ENCODE results near the gene ODAD4.
A peak's percentile ranks its signal among the peaks of the same experiment; 100 is the strongest.

ODAD4 gene, protein sequence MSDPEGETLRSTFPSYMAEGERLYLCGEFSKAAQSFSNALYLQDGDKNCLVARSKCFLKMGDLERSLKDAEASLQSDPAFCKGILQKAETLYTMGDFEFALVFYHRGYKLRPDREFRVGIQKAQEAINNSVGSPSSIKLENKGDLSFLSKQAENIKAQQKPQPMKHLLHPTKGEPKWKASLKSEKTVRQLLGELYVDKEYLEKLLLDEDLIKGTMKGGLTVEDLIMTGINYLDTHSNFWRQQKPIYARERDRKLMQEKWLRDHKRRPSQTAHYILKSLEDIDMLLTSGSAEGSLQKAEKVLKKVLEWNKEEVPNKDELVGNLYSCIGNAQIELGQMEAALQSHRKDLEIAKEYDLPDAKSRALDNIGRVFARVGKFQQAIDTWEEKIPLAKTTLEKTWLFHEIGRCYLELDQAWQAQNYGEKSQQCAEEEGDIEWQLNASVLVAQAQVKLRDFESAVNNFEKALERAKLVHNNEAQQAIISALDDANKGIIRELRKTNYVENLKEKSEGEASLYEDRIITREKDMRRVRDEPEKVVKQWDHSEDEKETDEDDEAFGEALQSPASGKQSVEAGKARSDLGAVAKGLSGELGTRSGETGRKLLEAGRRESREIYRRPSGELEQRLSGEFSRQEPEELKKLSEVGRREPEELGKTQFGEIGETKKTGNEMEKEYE

DNA sequence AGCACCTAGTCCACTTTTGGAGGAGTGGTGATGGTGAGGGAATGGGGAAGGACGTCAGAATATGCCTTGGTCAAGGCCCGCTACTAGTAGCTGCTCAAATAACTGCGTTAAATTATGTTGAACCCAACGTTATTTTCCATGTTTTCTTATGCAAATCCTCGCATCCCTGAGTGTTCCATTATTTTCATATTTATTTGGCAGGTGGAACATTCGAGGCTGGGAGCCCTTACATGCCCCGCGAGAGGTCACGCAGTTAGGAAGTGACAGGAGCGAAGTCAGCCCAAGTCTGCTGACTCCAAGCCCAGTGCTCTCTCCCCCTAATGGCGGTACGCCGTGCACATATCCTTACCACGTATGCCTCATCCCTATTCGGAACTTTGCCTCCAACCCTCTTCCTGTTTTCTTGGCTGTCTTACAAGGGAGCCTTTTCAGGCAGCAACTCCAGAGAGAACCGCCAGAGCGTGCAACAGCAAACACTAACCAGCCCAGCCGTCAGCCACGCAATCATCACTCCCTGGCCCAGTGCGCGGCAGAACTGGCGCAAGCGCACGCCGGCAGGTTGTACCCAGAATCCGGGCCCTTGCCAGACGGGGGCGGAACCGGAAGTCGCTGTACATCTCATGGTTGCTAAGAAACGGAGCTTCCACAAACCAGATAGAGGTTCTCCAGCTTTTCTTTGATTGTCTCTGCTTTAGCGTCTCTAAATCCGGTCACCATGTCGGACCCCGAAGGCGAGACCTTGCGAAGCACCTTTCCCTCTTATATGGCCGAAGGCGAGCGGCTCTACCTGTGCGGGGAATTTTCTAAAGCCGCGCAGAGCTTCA lies at the start of gene ODAD4:
ODAD4 (plus strand) TSS at position 609 of the 824 bp plus-strand sequence; CDS start at position 716, 107 bp downstream.
- H3K4me3 ChIP-seq (ENCODE audit: low read depth, low read length): peak within 1 kb of the TSS; percentile 66
- DNase-seq (ENCODE audit: low read depth): peak; percentile 98
- TF ChIP-seq, protein P1, sequence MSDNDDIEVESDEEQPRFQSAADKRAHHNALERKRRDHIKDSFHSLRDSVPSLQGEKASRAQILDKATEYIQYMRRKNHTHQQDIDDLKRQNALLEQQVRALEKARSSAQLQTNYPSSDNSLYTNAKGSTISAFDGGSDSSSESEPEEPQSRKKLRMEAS (IDR thresholded peaks at IDR 0.05; ENCODE audit: low read depth, low read length): peak; percentile 73
- TF ChIP-seq MYC (IDR thresholded peaks at IDR 0.05; ENCODE audit: low read depth, low read length): no peak; the same call in 1 of the 2 replicates
- TF ChIP-seq POLR2A (IDR thresholded peaks at IDR 0.05; ENCODE audit: extremely low read depth, insufficient read length): peak; percentile 86
- TF ChIP-seq, protein P2, sequence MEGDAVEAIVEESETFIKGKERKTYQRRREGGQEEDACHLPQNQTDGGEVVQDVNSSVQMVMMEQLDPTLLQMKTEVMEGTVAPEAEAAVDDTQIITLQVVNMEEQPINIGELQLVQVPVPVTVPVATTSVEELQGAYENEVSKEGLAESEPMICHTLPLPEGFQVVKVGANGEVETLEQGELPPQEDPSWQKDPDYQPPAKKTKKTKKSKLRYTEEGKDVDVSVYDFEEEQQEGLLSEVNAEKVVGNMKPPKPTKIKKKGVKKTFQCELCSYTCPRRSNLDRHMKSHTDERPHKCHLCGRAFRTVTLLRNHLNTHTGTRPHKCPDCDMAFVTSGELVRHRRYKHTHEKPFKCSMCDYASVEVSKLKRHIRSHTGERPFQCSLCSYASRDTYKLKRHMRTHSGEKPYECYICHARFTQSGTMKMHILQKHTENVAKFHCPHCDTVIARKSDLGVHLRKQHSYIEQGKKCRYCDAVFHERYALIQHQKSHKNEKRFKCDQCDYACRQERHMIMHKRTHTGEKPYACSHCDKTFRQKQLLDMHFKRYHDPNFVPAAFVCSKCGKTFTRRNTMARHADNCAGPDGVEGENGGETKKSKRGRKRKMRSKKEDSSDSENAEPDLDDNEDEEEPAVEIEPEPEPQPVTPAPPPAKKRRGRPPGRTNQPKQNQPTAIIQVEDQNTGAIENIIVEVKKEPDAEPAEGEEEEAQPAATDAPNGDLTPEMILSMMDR (IDR thresholded peaks at IDR 0.05; ENCODE audit: low read depth, low read length): peak; percentile 31

DNA sequence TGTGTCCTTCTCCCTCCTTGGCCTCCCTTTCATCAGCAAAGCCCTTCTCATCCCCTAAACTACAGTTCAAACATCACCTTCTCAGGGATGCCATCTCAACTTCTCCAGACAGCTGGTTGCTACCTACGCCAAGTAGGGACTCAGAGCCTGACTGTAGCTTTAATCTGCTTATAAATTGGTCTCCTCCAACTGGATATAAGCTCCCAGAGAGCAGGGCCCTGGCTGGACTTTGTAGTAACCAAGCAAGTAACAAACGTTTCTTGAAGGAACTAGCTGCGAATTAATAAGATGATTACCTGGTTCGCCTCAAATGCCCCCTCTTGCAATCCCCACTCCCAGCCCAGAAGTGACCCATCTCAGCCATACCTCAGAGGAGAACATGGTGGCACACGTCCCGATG lies 47.7 kb upstream of the ODAD4 start:
- DNase-seq (ENCODE audit: low read depth): no peak
- TF ChIP-seq POLR2A (IDR thresholded peaks at IDR 0.05; ENCODE audit: extremely low read depth, insufficient read length) (no peak), MYC (IDR thresholded peaks at IDR 0.05; ENCODE audit: low read depth, low read length) (no peak)
- TF ChIP-seq, protein P2 (IDR thresholded peaks at IDR 0.05; ENCODE audit: low read depth, low read length): no peak
- TF ChIP-seq, protein P1 (IDR thresholded peaks at IDR 0.05; ENCODE audit: low read depth, low read length): no peak
- H3K4me3 ChIP-seq (ENCODE audit: low read depth, low read length): no peak overlapping the region

DNA sequence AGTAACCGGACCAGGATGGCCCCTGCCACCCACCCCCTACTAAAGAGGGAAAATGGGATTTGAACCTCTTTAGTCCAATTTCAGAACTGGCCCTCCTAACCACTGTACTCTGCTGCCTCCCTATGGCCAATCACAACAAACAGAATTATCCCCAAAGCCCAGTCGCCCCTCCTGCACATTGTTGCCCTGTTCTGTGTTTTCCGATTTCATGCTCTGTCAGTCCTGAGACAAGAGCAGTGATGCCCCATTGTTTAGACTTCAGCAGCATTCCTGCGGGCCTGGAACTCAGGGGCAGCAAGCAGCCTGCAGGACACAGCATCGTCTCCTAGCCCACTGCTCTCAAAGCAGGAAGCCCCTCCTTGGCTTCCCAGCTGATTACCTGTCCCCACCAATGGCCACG lies 44.7 kb upstream of the ODAD4 start:
- DNase-seq (ENCODE audit: low read depth): peak; percentile 24
- TF ChIP-seq, protein P1 (IDR thresholded peaks at IDR 0.05; ENCODE audit: low read depth, low read length): no peak
- TF ChIP-seq MYC (IDR thresholded peaks at IDR 0.05; ENCODE audit: low read depth, low read length) (no peak), POLR2A (IDR thresholded peaks at IDR 0.05; ENCODE audit: extremely low read depth, insufficient read length) (no peak)
- TF ChIP-seq, protein P2 (IDR thresholded peaks at IDR 0.05; ENCODE audit: low read depth, low read length): no peak
- no peak overlapping the region for H3K4me3 ChIP-seq (ENCODE audit: low read depth, low read length)

DNA sequence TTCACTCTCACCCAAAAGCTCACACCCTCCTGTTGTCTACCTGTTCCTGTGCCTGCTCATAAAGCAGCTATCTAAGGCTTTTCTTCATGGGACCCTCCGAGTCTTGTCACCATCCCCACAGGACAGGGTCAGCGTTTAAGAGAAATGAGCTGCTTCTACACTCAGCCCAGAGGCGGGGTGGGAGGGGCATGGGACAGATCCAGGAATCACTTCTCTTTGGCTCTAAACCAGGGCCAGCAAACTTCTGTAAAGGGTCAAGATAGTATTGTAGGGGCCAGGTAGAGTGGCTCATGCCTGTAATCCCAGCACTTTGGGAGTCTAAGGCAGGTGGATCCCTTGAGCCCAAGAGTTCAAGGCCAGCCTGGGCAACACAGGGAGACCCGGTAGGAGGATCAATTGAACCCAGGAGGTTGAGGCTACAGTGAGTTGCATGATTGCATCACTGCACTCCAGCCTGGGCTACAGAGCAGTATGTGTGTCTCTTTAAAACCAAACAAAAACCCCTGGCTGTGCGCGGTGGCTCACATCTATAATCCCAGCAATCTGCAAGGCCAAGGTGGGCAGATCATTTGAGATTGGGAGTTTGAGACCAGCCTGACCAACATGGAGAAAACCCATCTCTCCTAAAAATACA lies 42.0 kb upstream of the ODAD4 start:
- no peak for DNase-seq (ENCODE audit: low read depth)
- TF ChIP-seq MYC (IDR thresholded peaks at IDR 0.05; ENCODE audit: low read depth, low read length) (no peak), POLR2A (IDR thresholded peaks at IDR 0.05; ENCODE audit: extremely low read depth, insufficient read length) (no peak)
- TF ChIP-seq, protein P2 (IDR thresholded peaks at IDR 0.05; ENCODE audit: low read depth, low read length): no peak
- TF ChIP-seq, protein P1 (IDR thresholded peaks at IDR 0.05; ENCODE audit: low read depth, low read length): no peak
- H3K4me3 ChIP-seq (ENCODE audit: low read depth, low read length): no peak overlapping the region

Measured in NB4 (cell line).